ENCODE measurements around the gene MFSD1. TPM values are rescaled to one million over a fixed set of nuclear protein-coding genes. Genes with fewer than 3 reads are reported as not detected.
A peak's percentile ranks its signal among the peaks of the same experiment; 100 is the strongest.

The MFSD1 gene
- total RNA-seq, 1 donor, result 142 TPM

DNA sequence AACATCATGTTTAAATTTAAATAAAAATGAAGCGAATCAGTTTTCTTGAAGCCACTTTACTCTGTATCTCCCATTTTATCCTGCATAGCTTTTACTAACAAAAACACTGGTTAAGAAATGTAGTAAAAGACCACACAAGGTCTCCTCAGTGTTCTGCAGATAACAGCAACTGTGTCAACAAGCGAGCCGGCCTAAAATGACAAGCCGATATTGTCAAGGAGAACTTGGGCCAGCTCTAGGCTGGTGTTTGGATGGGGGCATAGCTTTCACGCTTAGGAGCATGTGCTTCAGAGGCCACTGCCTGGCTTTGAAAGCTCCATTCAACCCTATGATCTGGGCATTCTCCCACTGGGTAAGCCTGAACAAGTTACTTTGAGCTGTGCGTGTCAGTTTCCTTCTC, 38.1 kb downstream of the MFSD1 start:
- H3K4me3 ChIP-seq (ENCODE audit: low read depth, low read length), result no peak overlapping the region
- TF ChIP-seq, protein P1, sequence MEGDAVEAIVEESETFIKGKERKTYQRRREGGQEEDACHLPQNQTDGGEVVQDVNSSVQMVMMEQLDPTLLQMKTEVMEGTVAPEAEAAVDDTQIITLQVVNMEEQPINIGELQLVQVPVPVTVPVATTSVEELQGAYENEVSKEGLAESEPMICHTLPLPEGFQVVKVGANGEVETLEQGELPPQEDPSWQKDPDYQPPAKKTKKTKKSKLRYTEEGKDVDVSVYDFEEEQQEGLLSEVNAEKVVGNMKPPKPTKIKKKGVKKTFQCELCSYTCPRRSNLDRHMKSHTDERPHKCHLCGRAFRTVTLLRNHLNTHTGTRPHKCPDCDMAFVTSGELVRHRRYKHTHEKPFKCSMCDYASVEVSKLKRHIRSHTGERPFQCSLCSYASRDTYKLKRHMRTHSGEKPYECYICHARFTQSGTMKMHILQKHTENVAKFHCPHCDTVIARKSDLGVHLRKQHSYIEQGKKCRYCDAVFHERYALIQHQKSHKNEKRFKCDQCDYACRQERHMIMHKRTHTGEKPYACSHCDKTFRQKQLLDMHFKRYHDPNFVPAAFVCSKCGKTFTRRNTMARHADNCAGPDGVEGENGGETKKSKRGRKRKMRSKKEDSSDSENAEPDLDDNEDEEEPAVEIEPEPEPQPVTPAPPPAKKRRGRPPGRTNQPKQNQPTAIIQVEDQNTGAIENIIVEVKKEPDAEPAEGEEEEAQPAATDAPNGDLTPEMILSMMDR (IDR thresholded peaks at IDR 0.05; ENCODE audit: insufficient read depth, low read depth, low read length), result no peak
- DNase-seq (ENCODE audit: low read depth), result no peak

DNA sequence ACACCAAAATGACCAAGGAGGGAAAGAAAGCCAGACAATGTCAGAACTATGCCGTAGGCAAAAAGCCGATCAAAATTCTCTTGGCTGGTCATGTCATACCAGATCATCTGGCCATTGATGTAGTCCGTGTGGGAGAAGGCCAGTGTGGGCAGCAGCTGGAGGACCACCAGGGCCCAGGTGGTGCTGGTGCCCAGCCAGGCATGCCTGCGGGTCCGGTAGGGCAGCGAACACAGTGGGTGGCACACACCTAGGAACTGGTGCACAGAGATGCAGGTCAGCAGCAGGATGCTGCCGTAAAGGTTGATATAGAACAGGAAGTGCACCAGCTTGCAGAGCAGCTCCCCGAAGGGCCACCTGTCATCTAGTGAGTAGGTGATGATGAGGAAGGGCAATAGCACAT, 39.5 kb downstream of the MFSD1 start:
- TF ChIP-seq, protein P1 (IDR thresholded peaks at IDR 0.05; ENCODE audit: insufficient read depth, low read depth, low read length), result no peak
- no peak for DNase-seq (ENCODE audit: low read depth)
- no peak overlapping the region for H3K4me3 ChIP-seq (ENCODE audit: low read depth, low read length)

DNA sequence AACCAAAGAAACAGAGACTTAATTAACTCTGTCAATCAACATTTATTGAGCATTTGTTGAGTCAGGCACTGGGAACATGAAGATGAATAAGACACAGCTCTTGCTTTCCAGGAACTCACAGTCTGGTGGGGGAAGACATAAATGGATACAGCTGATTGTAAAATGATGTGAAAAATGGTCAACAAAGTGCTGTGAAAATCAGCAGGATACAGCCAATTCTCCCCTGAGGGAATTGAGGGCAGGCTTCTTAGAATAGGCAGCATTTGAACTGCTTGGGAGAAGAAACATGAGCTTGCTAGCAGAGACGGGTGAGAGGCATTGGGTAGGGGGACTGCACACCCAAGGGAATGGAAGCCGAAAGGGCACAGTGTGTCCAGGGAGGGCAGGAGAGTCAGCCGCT, 41.1 kb downstream of the MFSD1 start:
- DNase-seq (ENCODE audit: low read depth), result peak; percentile 18
- no peak overlapping the region for H3K4me3 ChIP-seq (ENCODE audit: low read depth, low read length)
- TF ChIP-seq, protein P1 (IDR thresholded peaks at IDR 0.05; ENCODE audit: insufficient read depth, low read depth, low read length), result no peak

- H3K4me3 ChIP-seq (ENCODE audit: low read depth, low read length), result no peak overlapping the region
- TF ChIP-seq, protein P1 (IDR thresholded peaks at IDR 0.05; ENCODE audit: insufficient read depth, low read depth, low read length), result peak; percentile 74
- peak; percentile 32 for DNase-seq (ENCODE audit: low read depth)
These were observed 44.0 kb downstream of the MFSD1 start for GRCh38 chr3:158845765-158846350.

GRCh38 chr3:158846803-158847451, 45.1 kb downstream of the MFSD1 start:
- DNase-seq (ENCODE audit: low read depth), result peak; percentile 4
- H3K4me3 ChIP-seq (ENCODE audit: low read depth, low read length), result no peak overlapping the region
- TF ChIP-seq, protein P1 (IDR thresholded peaks at IDR 0.05; ENCODE audit: insufficient read depth, low read depth, low read length), result no peak

DNA sequence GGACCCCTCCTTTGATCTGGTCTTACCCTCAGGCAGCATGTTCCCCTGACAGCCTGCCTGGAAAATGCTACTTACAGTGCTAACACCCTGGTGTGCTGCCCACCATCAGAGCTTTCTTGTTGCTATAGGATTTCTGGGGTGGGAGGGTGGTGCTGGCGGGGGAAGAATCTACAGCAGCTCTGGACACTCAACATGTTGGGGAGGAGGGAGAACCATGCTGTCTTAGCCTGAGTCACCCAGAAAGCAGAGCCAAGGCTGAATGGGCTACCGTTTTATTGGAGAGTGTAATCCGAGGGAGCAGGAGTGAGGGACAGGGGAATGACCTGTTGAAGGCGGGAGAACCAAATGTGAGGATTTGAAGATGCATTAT, 45.6 kb downstream of the MFSD1 start:
- DNase-seq (ENCODE audit: low read depth), result no peak
- TF ChIP-seq, protein P1 (IDR thresholded peaks at IDR 0.05; ENCODE audit: insufficient read depth, low read depth, low read length), result no peak
- H3K4me3 ChIP-seq (ENCODE audit: low read depth, low read length), result no peak overlapping the region

- no peak for DNase-seq (ENCODE audit: low read depth)
- TF ChIP-seq, protein P1 (IDR thresholded peaks at IDR 0.05; ENCODE audit: insufficient read depth, low read depth, low read length), result no peak
- no peak overlapping the region for H3K4me3 ChIP-seq (ENCODE audit: low read depth, low read length)
These were observed 46.0 kb downstream of the MFSD1 start for GRCh38 chr3:158847885-158848284.
